GM12891 (cell line): Measurements from ENCODE around the gene ANTXR2.

Source experiments
- PAX5 ChIP-seq: IDR thresholded peaks from 2 replicates; pipeline ENCODE4 v1.6.1; 2011; ENCODE audit warnings: low read length, moderate library complexity, mild to moderate bottlenecking; ENCODE audit not compliant: insufficient read depth, severe bottlenecking
- POLR2A ChIP-seq: IDR thresholded peaks from 2 replicates; pipeline ENCODE4 v1.6.1; 2011; ENCODE audit warnings: low read depth, low read length, control low read depth
- POLR2AphosphoS5 ChIP-seq: IDR thresholded peaks from 2 replicates; pipeline ENCODE4 v1.6.1; 2011; ENCODE audit warnings: low read depth, low read length, control low read depth
- POU2F2 ChIP-seq: IDR thresholded peaks from 2 replicates; pipeline ENCODE4 v1.6.1; 2011; ENCODE audit warnings: low read depth, mild to moderate bottlenecking, control low read depth, low read length, moderate library complexity
- TAF1 ChIP-seq: IDR thresholded peaks from 2 replicates; pipeline ENCODE4 v1.6.1; 2011; ENCODE audit warnings: low read depth, low read length, control low read depth

DNA sequence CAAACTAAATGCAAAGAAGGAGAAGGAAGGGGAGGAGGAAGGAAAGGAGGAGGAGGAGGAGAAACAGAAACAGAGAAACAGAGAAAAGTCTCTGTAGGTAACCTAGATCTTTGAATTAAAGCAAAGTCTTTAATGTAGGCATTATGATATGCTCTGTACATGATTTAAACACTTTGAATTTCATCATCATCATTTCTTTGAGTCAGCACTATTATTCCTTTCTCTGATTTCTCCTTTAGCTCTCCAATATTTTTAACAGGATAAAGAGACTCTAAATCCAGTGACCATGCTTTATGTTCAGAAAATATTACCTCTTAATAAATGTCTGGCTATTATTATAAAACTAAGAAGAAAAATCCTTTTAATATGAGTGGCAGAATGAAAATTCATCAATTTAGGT lies 124.3 kb downstream of the ANTXR2 start:
- TF ChIP-seq POLR2A (no peak), POLR2AphosphoS5 (no peak), POU2F2 (no peak), PAX5 (no peak), TAF1 (no peak)
